Keratinocyte (primary cell): ENCODE results near the gene MMP23B. TPM values are rescaled to one million over a fixed set of nuclear protein-coding genes. Genes with fewer than 3 reads are reported as not detected.

ENCODE experiments used
- DNase-seq: peaks from one replicate; pipeline ENCODE4 v3.0.0-alpha.2; 2011; ENCODE audit warnings: low read depth, missing footprints, low spot score
- FAIRE-seq: peaks from 2 replicates; lab custom pipeline; 2011; peaks lifted over from hg19 to GRCh38; lab: Jason Lieb, UNC
- H2AFZ ChIP-seq: 2 replicates; pipeline ENCODE4 v1.6.0; 2012; ENCODE audit warnings: low read length, control low read depth, inconsistent platforms; ENCODE audit not compliant: control insufficient read depth
- H3K27ac ChIP-seq: 2 replicates; pipeline ENCODE4 v1.5.1; 2011; ENCODE audit warnings: low read length; ENCODE audit not compliant: control insufficient read depth, insufficient read depth
- H3K27me3 ChIP-seq: 3 replicates; pipeline ENCODE4 v1.6.0; 2011; ENCODE audit warnings: low read length; ENCODE audit not compliant: control insufficient read depth, insufficient read depth; ENCODE audit errors: extremely low read depth
- H3K36me3 ChIP-seq, 2 experiments: 2 replicates in 1 of 2; 3 replicates in 1 of 2; pipeline ENCODE4 v1.5.1; 2011; ENCODE audit warnings: low read length in 2 of 2, mild to moderate bottlenecking in 1 of 2; ENCODE audit not compliant: control insufficient read depth in 2 of 2, insufficient read depth in 2 of 2; ENCODE audit errors: extremely low read depth in 1 of 2
- H3K4me1 ChIP-seq: 3 replicates; pipeline ENCODE4 v1.5.1; 2011; ENCODE audit warnings: low read length; ENCODE audit not compliant: control insufficient read depth, insufficient read depth; ENCODE audit errors: extremely low read depth
- H3K4me2 ChIP-seq: 3 replicates; pipeline ENCODE4 v1.6.0; 2011; ENCODE audit warnings: low read depth, low read length; ENCODE audit not compliant: control insufficient read depth, insufficient read depth; ENCODE audit errors: extremely low read depth
- H3K4me3 ChIP-seq, 3 experiments: fragments of 200-600 bp in 1 of 3; sonication (generic) in 1 of 3; 2 replicates in 2 of 3; 3 replicates in 1 of 3; pipeline ENCODE4 v1.5.1; 2011 to 2016; ENCODE audit warnings: low read length in 3 of 3, mild to moderate bottlenecking in 3 of 3, control low read depth in 2 of 3, inconsistent platforms in 1 of 3, low read depth in 1 of 3, mixed read lengths in 1 of 3, mixed run types in 1 of 3, moderate library complexity in 1 of 3; ENCODE audit not compliant: control insufficient read depth in 2 of 3, insufficient read depth in 2 of 3; ENCODE audit errors: extremely low read depth in 1 of 3
- H3K79me2 ChIP-seq: 2 replicates; pipeline ENCODE4 v1.6.0; 2012; ENCODE audit warnings: low read length; ENCODE audit not compliant: control insufficient read depth, insufficient read depth
- H3K9ac ChIP-seq: 3 replicates; pipeline ENCODE4 v1.6.0; 2011; ENCODE audit warnings: low read length; ENCODE audit not compliant: control insufficient read depth, insufficient read depth; ENCODE audit errors: extremely low read depth
- H3K9me1 ChIP-seq: 3 replicates; pipeline ENCODE4 v1.6.0; 2011; ENCODE audit warnings: low read length; ENCODE audit not compliant: control insufficient read depth, insufficient read depth; ENCODE audit errors: extremely low read depth
- H3K9me3 ChIP-seq: 2 replicates; pipeline ENCODE4 v1.5.1; 2012; ENCODE audit warnings: low read depth, low read length; ENCODE audit not compliant: control insufficient read depth
- H4K20me1 ChIP-seq: 3 replicates; pipeline ENCODE4 v1.6.0; 2011; ENCODE audit warnings: low read length; ENCODE audit not compliant: control insufficient read depth, insufficient read depth; ENCODE audit errors: extremely low read depth
- CTCF ChIP-seq, 3 experiments: IDR thresholded peaks in 1 of 3; conservative IDR thresholded peaks in 1 of 3; optimal IDR thresholded peaks in 1 of 3; 2 replicates in 2 of 3; 3 replicates in 1 of 3; pipeline versions ENCODE3 to v1.5.1; 2011; ENCODE audit warnings: low read length in 3 of 3, mild to moderate bottlenecking in 3 of 3, moderate library complexity in 2 of 3, control low read depth in 1 of 3, inconsistent platforms in 1 of 3; ENCODE audit not compliant: insufficient read depth in 2 of 3; ENCODE audit errors: extremely low read depth in 1 of 3
- EZH2 ChIP-seq: IDR thresholded peaks from one replicate; pipeline ENCODE4 v1.6.1; 2012; ENCODE audit warnings: inconsistent platforms, mild to moderate bottlenecking, low read length, moderate library complexity
- dilution Hi-C: fragments of 300-500 bp; cut with MboI; formaldehyde crosslinking; loops from one replicate; pipeline ENCODE4 v1.7.0; 2020; ENCODE audit warnings: low sequenced_read_pairs; ENCODE audit not compliant: extremely low pct_ligation_motif_present
- polyA plus RNA-seq, 5 experiments: library from polyadenylated mRNA; depleted of rRNA in 3 of 5; stranded (reverse) in 3 of 5; stranded (forward) in 1 of 5; unstranded in 1 of 5; fragments of >200 nt; gene quantifications; 1 replicate in 1 of 5; 2 replicates in 3 of 5; 3 replicates in 1 of 5; pipeline versions ENCODE4 v1.2.1 to v1.2.3, GENCODE V29; 2011 to 2012; ENCODE audit warnings: missing spikeins in 2 of 5, low read depth in 1 of 5, low replicate concordance in 1 of 5

The MMP23B gene
- polyA plus RNA-seq, 1 donor (not counting 4 experiments of a cell fraction or from before 2014, with no cell fraction given), result not detected

- H3K9ac ChIP-seq, result no peak overlapping the region
- no peaks in the 10 kb centered on the region for H3K79me2 ChIP-seq
- no peak overlapping the region for H3K4me3 ChIP-seq
- no peak overlapping the region for H3K27ac ChIP-seq
- TF ChIP-seq EZH2 (no peak), CTCF (optimal IDR thresholded peaks at IDR 0.05 in 1 of 3, IDR thresholded peaks at IDR 0.05 in 1 of 3, conservative IDR thresholded peaks at IDR 0.05 in 1 of 3; ENCODE audit: extremely low read depth in 1 of 3, insufficient read depth in 2 of 3, low read length in 3 of 3) (no peak)
- DNase-seq (no peak), FAIRE-seq (no peak)
- no peaks in the 10 kb centered on the region for H3K4me1 ChIP-seq
- H4K20me1 ChIP-seq, result no peaks in the 10 kb centered on the region
- no peaks in the 10 kb centered on the region for H3K9me3 ChIP-seq
- dilution Hi-C loops, result no loop called here
- peaks cover 7% of the 10 kb centered on the region for H3K27me3 ChIP-seq
- no peaks in the 10 kb centered on the region for H3K9me1 ChIP-seq
- no peaks in the 10 kb centered on the region for H3K36me3 ChIP-seq
- H3K4me2 ChIP-seq, result no peak overlapping the region
- H2AFZ ChIP-seq, result no peak overlapping the region
These were observed 28.2 kb upstream of the MMP23B start for GRCh38 chr1:1603671-1604373.

- no peaks in the 10 kb centered on the region for H4K20me1 ChIP-seq
- dilution Hi-C loops, result no loop called here
- peaks cover 7% of the 10 kb centered on the region for H3K27me3 ChIP-seq
- no peak for FAIRE-seq
- no peak overlapping the region for H3K9ac ChIP-seq
- no peak overlapping the region for H3K4me3 ChIP-seq
- no peak overlapping the region for H2AFZ ChIP-seq
- no peak overlapping the region for H3K27ac ChIP-seq
- no peaks in the 10 kb centered on the region for H3K36me3 ChIP-seq
- H3K79me2 ChIP-seq, result no peaks in the 10 kb centered on the region
- H3K9me3 ChIP-seq, result no peaks in the 10 kb centered on the region
- no peaks in the 10 kb centered on the region for H3K4me1 ChIP-seq
- no peaks in the 10 kb centered on the region for H3K9me1 ChIP-seq
- TF ChIP-seq EZH2, result no peak
- no peak for TF ChIP-seq CTCF (optimal IDR thresholded peaks at IDR 0.05 in 1 of 3, IDR thresholded peaks at IDR 0.05 in 1 of 3, conservative IDR thresholded peaks at IDR 0.05 in 1 of 3; ENCODE audit: extremely low read depth in 1 of 3, insufficient read depth in 2 of 3, low read length in 3 of 3)
- no peak overlapping the region for H3K4me2 ChIP-seq
- no peak for DNase-seq
These were observed 27.5 kb upstream of the MMP23B start for GRCh38 chr1:1604374-1605033.
